Measurements from ENCODE around the gene TMEM47.

DNA sequence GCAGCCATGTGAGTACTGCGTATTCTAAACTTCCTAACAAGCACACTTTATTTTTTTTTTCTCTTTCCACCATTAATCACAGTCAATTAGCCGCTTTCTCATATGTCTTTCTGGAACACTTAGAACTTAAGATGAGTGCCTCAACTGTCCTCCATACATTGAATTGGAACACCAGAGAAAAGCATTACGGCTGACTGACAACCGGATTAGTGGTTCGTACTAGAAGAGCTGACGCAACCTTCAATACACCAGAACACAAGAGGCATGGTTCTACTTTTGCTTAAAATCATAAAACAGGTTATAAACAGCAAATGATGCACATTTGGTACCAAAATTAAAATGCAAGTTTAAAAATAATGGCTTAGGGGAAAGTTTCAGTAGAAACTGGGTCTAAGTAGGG is 3.3 kb downstream of the TMEM47 start:
- TF ChIP-seq POLR2AphosphoS5 (IDR thresholded peaks at IDR 0.05; ENCODE audit: low read depth, low read length) (no peak), POLR2A (IDR thresholded peaks at IDR 0.05; ENCODE audit: low read depth, low read length) (no peak)

Data from GM12892 (cell line).